ENCODE results near the gene CACNG4. TPM values are rescaled to one million over a fixed set of nuclear protein-coding genes. Genes with fewer than 3 reads are reported as not detected.

CACNG4 gene
- total RNA-seq, 1 donor from 2014 or later, result 1.6 TPM

- no peak for DNase-seq
Observed at GRCh38 chr17:66985338-66986237, 21.1 kb downstream of the CACNG4 start.

GRCh38 chr17:66986659-66987058 is 22.2 kb downstream of the CACNG4 start:
- no peak for DNase-seq

- no peak for DNase-seq
Observed at GRCh38 chr17:66987059-66987616, 22.6 kb downstream of the CACNG4 start.

- no peak for DNase-seq
Observed at GRCh38 chr17:66988069-66988798, 23.7 kb downstream of the CACNG4 start.

- DNase-seq, result no peak
Observed at GRCh38 chr17:66989076-66989475, 24.6 kb downstream of the CACNG4 start.

- no peak for DNase-seq
Observed at GRCh38 chr17:66989579-66989978, 25.1 kb downstream of the CACNG4 start.

- DNase-seq, result no peak
Observed at GRCh38 chr17:66990047-66990446, 25.5 kb downstream of the CACNG4 start.

- DNase-seq, result no peak
Observed at GRCh38 chr17:66992911-66993442, 28.5 kb downstream of the CACNG4 start.

- no peak for DNase-seq
Observed at GRCh38 chr17:66994361-66994760, 29.9 kb downstream of the CACNG4 start.

GRCh38 chr17:66994930-66995535 is 30.5 kb downstream of the CACNG4 start:
- no peak for DNase-seq

- no peak for DNase-seq
Observed at GRCh38 chr17:66995944-66996343, 31.4 kb downstream of the CACNG4 start.

GRCh38 chr17:66996926-66997325 is 32.4 kb downstream of the CACNG4 start:
- no peak for DNase-seq

- DNase-seq, result no peak
Observed at GRCh38 chr17:67003231-67003630, 38.7 kb downstream of the CACNG4 start.

- no peak for DNase-seq
Observed at GRCh38 chr17:67004181-67004580, 39.7 kb downstream of the CACNG4 start.

GRCh38 chr17:67007266-67007665 is 42.8 kb downstream of the CACNG4 start:
- DNase-seq, result no peak

GRCh38 chr17:67008101-67008500 is 43.6 kb downstream of the CACNG4 start:
- no peak for DNase-seq

- DNase-seq, result peak; percentile 27
Observed at GRCh38 chr17:67011527-67012175, 47.1 kb downstream of the CACNG4 start.

- DNase-seq, result no peak
Observed at GRCh38 chr17:67013891-67014290, 49.4 kb downstream of the CACNG4 start.

GRCh38 chr17:67015001-67015400 is 50.5 kb downstream of the CACNG4 start:
- DNase-seq, result peak; percentile 28

- DNase-seq, result no peak
Observed at GRCh38 chr17:67016039-67016762, 51.7 kb downstream of the CACNG4 start.

- no peak for DNase-seq
Observed at GRCh38 chr17:67017910-67018309, 53.4 kb downstream of the CACNG4 start.
